Upper lobe of left lung (tissue), 4 donors: ENCODE data around the gene SLC26A11.

Experiments
- CTCF ChIP-seq, 6 experiments: fragments of 450-650 bp in 4 of 6; fragments of 200-600 bp in 2 of 6; sonication (generic) in 2 of 6; IDR thresholded peaks; one replicate each; pipeline ENCODE4 v1.5.1; 2016 to 2019; ENCODE audit warnings: antibody characterized with exemption in 6 of 6
- EP300 ChIP-seq, 4 donors: sonication (generic); formaldehyde crosslinking; IDR thresholded peaks; one replicate each; pipeline ENCODE4 v1.5.1; 2017; ENCODE audit warnings: antibody characterized with exemption in 4 of 4, control low read depth in 2 of 4
- POLR2A ChIP-seq, 4 donors: fragments of 450-650 bp; IDR thresholded peaks; one replicate each; pipeline ENCODE4 v1.5.1; 2016 to 2017; ENCODE audit warnings: antibody characterized with exemption in 4 of 4, mild to moderate bottlenecking in 2 of 4
- POLR2AphosphoS5 ChIP-seq, 2 donors: sonication (generic); formaldehyde crosslinking; IDR thresholded peaks; one replicate each; pipeline ENCODE4 v1.5.1; 2017; ENCODE audit warnings: antibody characterized with exemption in 2 of 2

GRCh38 chr17:80191192-80191591 lies 29.0 kb upstream of the SLC26A11 start:
- no peak for TF ChIP-seq CTCF (IDR thresholded peaks at IDR 0.05)
- no peak for TF ChIP-seq EP300 (IDR thresholded peaks at IDR 0.05)
- no peak for TF ChIP-seq POLR2A (IDR thresholded peaks at IDR 0.05)
- no peak for TF ChIP-seq POLR2AphosphoS5 (IDR thresholded peaks at IDR 0.05)
